C4-2B (cell line): Measurements from ENCODE around the gene TJP3.

Experiments
- H3K27ac ChIP-seq: fragments of 450-650 bp; 2 replicates; pipeline ENCODE4 v1.5.1; 2017
- CTCF ChIP-seq: fragments of 450-650 bp; conservative IDR thresholded peaks from 2 replicates; pipeline ENCODE4 v1.5.1; 2017; ENCODE audit warnings: mild to moderate bottlenecking
- ZFX ChIP-seq: fragments of 450-650 bp; IDR thresholded peaks from 2 replicates; pipeline ENCODE4 v1.6.1; 2017

The TJP3 gene

GRCh38 chr19:3716147-3716668 lies 8.0 kb downstream of the TJP3 start:
- no peak overlapping the region for H3K27ac ChIP-seq
- TF ChIP-seq ZFX = no peak
- TF ChIP-seq CTCF = no peak

- no peak overlapping the region for H3K27ac ChIP-seq
- TF ChIP-seq CTCF = no peak
- TF ChIP-seq ZFX = no peak
These were observed 11.7 kb downstream of the TJP3 start for GRCh38 chr19:3719868-3720267.

- H3K27ac ChIP-seq = no peak overlapping the region; the same call in 1 of the 2 replicates
- no peak for TF ChIP-seq ZFX
- no peak for TF ChIP-seq CTCF
These were observed 12.2 kb downstream of the TJP3 start for GRCh38 chr19:3720349-3720917.

- TF ChIP-seq ZFX = no peak
- TF ChIP-seq CTCF = no peak
- H3K27ac ChIP-seq = peak overlapping the region; percentile 35; the same call in 1 of the 2 replicates
These were observed 13.1 kb downstream of the TJP3 start for GRCh38 chr19:3721131-3721886.

GRCh38 chr19:3721887-3722442 lies 13.8 kb downstream of the TJP3 start:
- TF ChIP-seq ZFX (no peak), CTCF (no peak)
- peak overlapping the region; percentile 35; the same call in 1 of the 2 replicates for H3K27ac ChIP-seq

- TF ChIP-seq ZFX (no peak), CTCF (no peak)
- no peak overlapping the region; the same call in 1 of the 2 replicates for H3K27ac ChIP-seq
These were observed 14.4 kb downstream of the TJP3 start for GRCh38 chr19:3722443-3723109.
